Psoas muscle (tissue), 8 donors: ENCODE measurements around the gene OR4D2. TPM values are rescaled to one million over a fixed set of nuclear protein-coding genes. Genes with fewer than 3 reads are reported as not detected.
A peak's percentile ranks its signal among the peaks of the same experiment; 100 is the strongest.

ENCODE experiments used
- ATAC-seq, 4 donors: fragments of 200-7000 bp; cut with Tn5 transposase; one replicate each; pipeline ENCODE4 v1.9.1; 2020; ENCODE audit warnings: moderate library complexity in 3 of 4, mild to moderate bottlenecking in 2 of 4
- DNase-seq, 2 donors: peaks; one replicate each; pipeline ENCODE4 v3.0.0-alpha.2; 2020
- H3K27ac ChIP-seq: fragments of 200-600 bp; one replicate; pipeline ENCODE4 v1.8.0; 2022
- H3K27me3 ChIP-seq, 3 donors: fragments of 200-600 bp in 1 of 3; one replicate each; pipeline versions ENCODE4 v1.6.1 to v1.8.0; 2013 to 2022; ENCODE audit warnings: low read length in 2 of 3, mild to moderate bottlenecking in 2 of 3, moderate library complexity in 1 of 3; ENCODE audit not compliant: insufficient read depth in 3 of 3
- H3K36me3 ChIP-seq, 2 donors: fragments of 200-600 bp in 1 of 2; one replicate each; pipeline versions ENCODE4 v1.6.1 to v1.8.0; 2013 to 2022; ENCODE audit warnings: low read depth in 1 of 2, mild to moderate bottlenecking in 1 of 2, moderate library complexity in 1 of 2; ENCODE audit not compliant: insufficient read depth in 1 of 2
- H3K4me1 ChIP-seq: fragments of 200-600 bp; one replicate; pipeline ENCODE4 v1.8.0; 2022
- H3K4me3 ChIP-seq: fragments of 200-600 bp; one replicate; pipeline ENCODE4 v1.8.0; 2022; ENCODE audit warnings: mild to moderate bottlenecking
- H3K9me3 ChIP-seq: fragments of 200-600 bp; one replicate; pipeline ENCODE4 v1.8.0; 2022
- CTCF ChIP-seq: fragments of 200-600 bp; IDR thresholded peaks from one replicate; pipeline ENCODE4 v1.8.0; 2022; ENCODE audit warnings: antibody characterized with exemption
- WGBS, 3 donors: extraction: QIAGEN DNeasy Blood & Tissue Kit; methylation state at CpG; one replicate each; pipeline versions ENCODE4 v1.1.6 to v1.1.7; 2013; 5-methylcytosine and 5-hydroxymethylcytosine counted together
- intact Hi-C, 2 donors: fragments of 100-400 bp; cut with DNase I; formaldehyde crosslinking; loops; one replicate each; pipeline versions ENCODE4 v1.11.0 to v1.14.2; 2022
- polyA plus RNA-seq, 3 donors: library from polyadenylated mRNA; stranded (reverse); fragments of 200-250 nt; gene quantifications; one replicate each; pipeline ENCODE4 v1.2.3, GENCODE V29; 2013
- total RNA-seq, 4 donors: library from RNA; stranded (reverse); fragmentation: NEBNext Ultra II Directional in 2 of 4; extraction: Animal tissue kit (Norgen Biotek cat#: 25700) in 2 of 4; gene quantifications; one replicate each; pipeline versions ENCODE4 v1.2.1 to v1.2.4, GENCODE V29; 2021 to 2023
- donor health status: healthy with polysubstance abuse.
- donor health status: DM: no; HTN: no; CAD: no; lungs with moderate emphysema.
- donor health status: Bipolar disorder and iron deficiency.
- donor health status: healthy.
- donor health status: DM: yes; HTN: yes; CAD: no.
- donor health status: DM: no; HTN: no; CAD: no.
- donor health status: DM: no; HTN: no; CAD: no.
- donor health status: DM: yes; HTN: yes; CAD: no.

OR4D2 gene
- total and polyA plus RNA-seq, 7 donors = not detected

- ATAC-seq (peak; percentile 100), DNase-seq (peak; percentile 96 to 98)
- peak within 1 kb of the TSS; percentile 85 for H3K4me3 ChIP-seq
- WGBS, 3 donors = 1 to 3% (median 1%) methylated on average over 47 to 56 of the region's 56 CpGs
- H3K4me1 ChIP-seq = no peaks in the 10 kb centered on the region
- intact Hi-C loops = no loop called here
- no peaks in the 10 kb centered on the region for H3K27me3 ChIP-seq
- peak; percentile 76 for TF ChIP-seq CTCF
- peak within 1 kb of the TSS; percentile 78 for H3K27ac ChIP-seq
- peaks cover 0 to 33% of the 10 kb centered on the region in 2 donors for H3K36me3 ChIP-seq
- no peaks in the 10 kb centered on the region for H3K9me3 ChIP-seq
Observed at GRCh38 chr17:58219007-58219788, 52.4 kb downstream of the OR4D2 start, which contains the start of gene MKS1. Gene MKS1 (minus strand): TSS chr17:58219255. CDS start chr17:58219230, 25 bp downstream.

GRCh38 chr17:58219789-58220183, 53.0 kb downstream of the OR4D2 start:
- Histone ChIP-seq H3K9me3 (no peaks in the 10 kb centered on the region), H3K4me3 (peak overlapping the region; percentile 85), H3K27ac (peak overlapping the region; percentile 78), H3K4me1 (no peaks in the 10 kb centered on the region), H3K27me3 (no peaks in the 10 kb centered on the region), H3K36me3 (peaks cover 0 to 28% of the 10 kb centered on the region in 2 donors)
- DNase-seq (no peak), ATAC-seq (no peak)
- TF ChIP-seq CTCF = no peak
- WGBS, 3 donors = 39 to 47% (median 40%) methylated on average over 7 of the region's 7 CpGs
- intact Hi-C loops = no loop called here

Other genes with a start within 250 kb of the OR4D2 start
- 10 to 100 TPM; 31.1 to 67.2 (median 47.4) TPM for gene CUEDC1, start 211.6 kb upstream of the OR4D2 start, total RNA-seq
- 10 to 100 TPM; 28.0 to 56.5 (median 46.4) TPM for gene CUEDC1, start 211.6 kb upstream of the OR4D2 start, polyA plus RNA-seq
- gene VEZF1, start 178.7 kb upstream of the OR4D2 start, total RNA-seq = 10 to 100 TPM; 45.7 to 92.5 (median 70.7) TPM
- 10 to 100 TPM; 30.6 to 50.5 (median 36.6) TPM for gene VEZF1, start 178.7 kb upstream of the OR4D2 start, polyA plus RNA-seq
- gene SRSF1, start 159.7 kb upstream of the OR4D2 start, total RNA-seq = 100 to 1,000 TPM in 2 of 4 donors, 10 to 100 TPM in 2; 71.2 to 141 (median 100) TPM
- 100 to 1,000 TPM in 1 of 3 donors, 10 to 100 TPM in 2; 61.2 to 128 (median 93.7) TPM for gene SRSF1, start 159.7 kb upstream of the OR4D2 start, polyA plus RNA-seq
- gene DYNLL2, start 83.6 kb upstream of the OR4D2 start, total RNA-seq = 10 to 100 TPM; 45.5 to 51.1 (median 47.2) TPM
- gene DYNLL2, start 83.6 kb upstream of the OR4D2 start, polyA plus RNA-seq = 10 to 100 TPM; 28.9 to 84.3 (median 44.0) TPM
- not detected for gene OR4D1, start 18.6 kb upstream of the OR4D2 start, total RNA-seq
- under 1 TPM in 2 of 3 donors, not detected in 1; 0.03 TPM for gene OR4D1, start 18.6 kb upstream of the OR4D2 start, polyA plus RNA-seq
- under 1 TPM in 1 of 4 donors, not detected in 3; 0.12 TPM for gene EPX, start 25.7 kb downstream of the OR4D2 start, total RNA-seq
- gene EPX, start 25.7 kb downstream of the OR4D2 start, polyA plus RNA-seq = not detected
- gene MKS1, start 52.3 kb downstream of the OR4D2 start, total RNA-seq = 1 to 10 TPM; 5.5 to 6.9 (median 6.0) TPM
- 1 to 10 TPM; 4.2 to 4.7 (median 4.4) TPM for gene MKS1, start 52.3 kb downstream of the OR4D2 start, polyA plus RNA-seq
- gene LPO, start 71.6 kb downstream of the OR4D2 start, total RNA-seq = not detected
- under 1 TPM in 1 of 3 donors, not detected in 2; 0.01 TPM for gene LPO, start 71.6 kb downstream of the OR4D2 start, polyA plus RNA-seq
- gene MPO, start 114.0 kb downstream of the OR4D2 start, total RNA-seq = under 1 TPM; 0.38 to 0.95 (median 0.57) TPM
- under 1 TPM; 0.11 to 0.26 (median 0.14) TPM for gene MPO, start 114.0 kb downstream of the OR4D2 start, polyA plus RNA-seq
- 1 to 10 TPM; 2.3 to 6.6 (median 4.4) TPM for gene TSPOAP1, start 161.8 kb downstream of the OR4D2 start, total RNA-seq
- gene TSPOAP1, start 161.8 kb downstream of the OR4D2 start, polyA plus RNA-seq = 1 to 10 TPM in 2 of 3 donors, under 1 TPM in 1; 0.40 to 2.1 (median 1.2) TPM
- 10 to 100 TPM; 52.1 to 58.9 (median 56.2) TPM for gene SUPT4H1, start 185.2 kb downstream of the OR4D2 start, total RNA-seq
- gene SUPT4H1, start 185.2 kb downstream of the OR4D2 start, polyA plus RNA-seq = 10 to 100 TPM; 56.6 to 86.8 (median 71.3) TPM